Keratinocyte (primary cell): ENCODE results near the gene C7orf57. TPM values are rescaled to one million over a fixed set of nuclear protein-coding genes. Genes with fewer than 3 reads are reported as not detected.

Experiments used
- DNase-seq: peaks from one replicate; pipeline ENCODE4 v3.0.0-alpha.2; 2011; ENCODE audit warnings: low read depth, missing footprints, low spot score
- FAIRE-seq: peaks from 2 replicates; lab custom pipeline; 2011; peaks lifted over from hg19 to GRCh38; lab: Jason Lieb, UNC
- H2AFZ ChIP-seq: 2 replicates; pipeline ENCODE4 v1.6.0; 2012; ENCODE audit warnings: low read length, control low read depth, inconsistent platforms; ENCODE audit not compliant: control insufficient read depth
- H3K27ac ChIP-seq: 2 replicates; pipeline ENCODE4 v1.5.1; 2011; ENCODE audit warnings: low read length; ENCODE audit not compliant: control insufficient read depth, insufficient read depth
- H3K27me3 ChIP-seq: 3 replicates; pipeline ENCODE4 v1.6.0; 2011; ENCODE audit warnings: low read length; ENCODE audit not compliant: control insufficient read depth, insufficient read depth; ENCODE audit errors: extremely low read depth
- H3K36me3 ChIP-seq, 2 experiments: 2 replicates in 1 of 2; 3 replicates in 1 of 2; pipeline ENCODE4 v1.5.1; 2011; ENCODE audit warnings: low read length in 2 of 2, mild to moderate bottlenecking in 1 of 2; ENCODE audit not compliant: control insufficient read depth in 2 of 2, insufficient read depth in 2 of 2; ENCODE audit errors: extremely low read depth in 1 of 2
- H3K4me1 ChIP-seq: 3 replicates; pipeline ENCODE4 v1.5.1; 2011; ENCODE audit warnings: low read length; ENCODE audit not compliant: control insufficient read depth, insufficient read depth; ENCODE audit errors: extremely low read depth
- H3K4me2 ChIP-seq: 3 replicates; pipeline ENCODE4 v1.6.0; 2011; ENCODE audit warnings: low read depth, low read length; ENCODE audit not compliant: control insufficient read depth, insufficient read depth; ENCODE audit errors: extremely low read depth
- H3K4me3 ChIP-seq, 3 experiments: fragments of 200-600 bp in 1 of 3; sonication (generic) in 1 of 3; 2 replicates in 2 of 3; 3 replicates in 1 of 3; pipeline ENCODE4 v1.5.1; 2011 to 2016; ENCODE audit warnings: low read length in 3 of 3, mild to moderate bottlenecking in 3 of 3, control low read depth in 2 of 3, inconsistent platforms in 1 of 3, low read depth in 1 of 3, mixed read lengths in 1 of 3, mixed run types in 1 of 3, moderate library complexity in 1 of 3; ENCODE audit not compliant: control insufficient read depth in 2 of 3, insufficient read depth in 2 of 3; ENCODE audit errors: extremely low read depth in 1 of 3
- H3K79me2 ChIP-seq: 2 replicates; pipeline ENCODE4 v1.6.0; 2012; ENCODE audit warnings: low read length; ENCODE audit not compliant: control insufficient read depth, insufficient read depth
- H3K9ac ChIP-seq: 3 replicates; pipeline ENCODE4 v1.6.0; 2011; ENCODE audit warnings: low read length; ENCODE audit not compliant: control insufficient read depth, insufficient read depth; ENCODE audit errors: extremely low read depth
- H3K9me1 ChIP-seq: 3 replicates; pipeline ENCODE4 v1.6.0; 2011; ENCODE audit warnings: low read length; ENCODE audit not compliant: control insufficient read depth, insufficient read depth; ENCODE audit errors: extremely low read depth
- H3K9me3 ChIP-seq: 2 replicates; pipeline ENCODE4 v1.5.1; 2012; ENCODE audit warnings: low read depth, low read length; ENCODE audit not compliant: control insufficient read depth
- H4K20me1 ChIP-seq: 3 replicates; pipeline ENCODE4 v1.6.0; 2011; ENCODE audit warnings: low read length; ENCODE audit not compliant: control insufficient read depth, insufficient read depth; ENCODE audit errors: extremely low read depth
- CTCF ChIP-seq, 3 experiments: IDR thresholded peaks in 1 of 3; conservative IDR thresholded peaks in 1 of 3; optimal IDR thresholded peaks in 1 of 3; 2 replicates in 2 of 3; 3 replicates in 1 of 3; pipeline versions ENCODE3 to v1.5.1; 2011; ENCODE audit warnings: low read length in 3 of 3, mild to moderate bottlenecking in 3 of 3, moderate library complexity in 2 of 3, control low read depth in 1 of 3, inconsistent platforms in 1 of 3; ENCODE audit not compliant: insufficient read depth in 2 of 3; ENCODE audit errors: extremely low read depth in 1 of 3
- EZH2 ChIP-seq: IDR thresholded peaks from one replicate; pipeline ENCODE4 v1.6.1; 2012; ENCODE audit warnings: inconsistent platforms, mild to moderate bottlenecking, low read length, moderate library complexity
- dilution Hi-C: fragments of 300-500 bp; cut with MboI; formaldehyde crosslinking; loops from one replicate; pipeline ENCODE4 v1.7.0; 2020; ENCODE audit warnings: low sequenced_read_pairs; ENCODE audit not compliant: extremely low pct_ligation_motif_present
- polyA plus RNA-seq, 5 experiments: library from polyadenylated mRNA; depleted of rRNA in 3 of 5; stranded (reverse) in 3 of 5; stranded (forward) in 1 of 5; unstranded in 1 of 5; fragments of >200 nt; gene quantifications; 1 replicate in 1 of 5; 2 replicates in 3 of 5; 3 replicates in 1 of 5; pipeline versions ENCODE4 v1.2.1 to v1.2.3, GENCODE V29; 2011 to 2012; ENCODE audit warnings: missing spikeins in 2 of 5, low read depth in 1 of 5, low replicate concordance in 1 of 5

C7orf57 gene
- polyA plus RNA-seq, 1 donor (not counting 4 experiments of a cell fraction or from before 2014, with no cell fraction given) = 0.60 TPM

DNA sequence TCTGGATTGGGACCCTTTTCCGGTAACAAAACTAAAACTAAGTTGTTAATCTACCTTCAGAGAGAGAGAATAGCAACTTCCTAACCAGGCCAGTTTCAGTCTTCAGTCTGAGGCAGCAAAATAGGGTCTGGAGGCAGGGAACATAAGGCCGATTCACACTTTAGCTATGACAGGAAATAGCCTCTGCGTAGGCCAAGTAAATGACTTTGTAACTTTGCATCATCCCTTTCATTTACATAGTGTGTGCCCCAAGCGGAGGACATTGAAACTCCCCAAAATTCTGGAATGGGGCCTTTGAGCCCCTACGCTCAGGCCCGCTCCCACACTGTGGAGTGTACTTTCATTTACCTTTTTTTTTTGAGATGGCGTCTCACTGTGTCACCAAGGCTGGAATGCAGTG lies 52.0 kb downstream of the C7orf57 start:
- Histone ChIP-seq H3K36me3 (peaks cover 15 to 25% of the 10 kb centered on the region in 2 experiments), H3K9me1 (peaks cover 3% of the 10 kb centered on the region), H3K9ac (peak overlapping the region; percentile 73), H3K27ac (peak overlapping the region; percentile 97), H3K27me3 (no peaks in the 10 kb centered on the region), H4K20me1 (peaks cover 3% of the 10 kb centered on the region), H3K79me2 (peaks cover 31% of the 10 kb centered on the region), H3K9me3 (no peaks in the 10 kb centered on the region), H2AFZ (no peak overlapping the region), H3K4me3 (peak overlapping the region in 1 of 3 experiments; percentile 19), H3K4me1 (peaks cover 69% of the 10 kb centered on the region), H3K4me2 (peak overlapping the region; percentile 63)
- peak; percentile 36 for FAIRE-seq
- TF ChIP-seq EZH2 (no peak), CTCF (optimal IDR thresholded peaks at IDR 0.05 in 1 of 3, IDR thresholded peaks at IDR 0.05 in 1 of 3, conservative IDR thresholded peaks at IDR 0.05 in 1 of 3; ENCODE audit: extremely low read depth in 1 of 3, insufficient read depth in 2 of 3, low read length in 3 of 3) (no peak)
- dilution Hi-C loops = no loop called here
- DNase-seq = no peak

DNA sequence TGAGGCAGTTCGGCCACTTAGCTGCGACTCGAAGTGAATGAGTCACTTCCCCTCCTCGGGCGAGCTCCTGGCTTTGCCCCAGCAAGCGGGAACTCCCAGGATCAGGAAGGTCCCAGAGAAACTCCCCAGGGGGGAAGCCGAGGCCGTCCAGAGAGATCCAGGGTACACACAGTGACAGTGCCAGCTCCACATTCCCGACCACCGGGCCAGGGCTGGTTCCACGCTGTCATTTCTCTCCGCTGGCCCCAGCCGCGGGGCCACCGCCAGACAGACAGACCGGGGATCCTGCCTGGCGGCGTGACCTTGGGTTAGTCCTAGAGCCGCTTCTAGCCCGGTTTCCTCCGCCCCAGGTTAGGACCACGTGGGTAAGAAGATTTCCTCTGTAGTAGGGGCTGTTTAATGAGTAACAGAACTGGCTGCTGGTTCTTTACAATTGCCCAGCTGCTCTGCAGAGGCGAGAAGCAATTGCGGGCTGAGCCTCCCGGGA lies 53.3 kb downstream of the C7orf57 start:
- FAIRE-seq = peak; percentile 76
- no peak for DNase-seq

More for the DNA sequence above, 53.3 kb downstream of the C7orf57 start:
- TF ChIP-seq CTCF (optimal IDR thresholded peaks at IDR 0.05 in 1 of 3, IDR thresholded peaks at IDR 0.05 in 1 of 3, conservative IDR thresholded peaks at IDR 0.05 in 1 of 3; ENCODE audit: extremely low read depth in 1 of 3, insufficient read depth in 2 of 3, low read length in 3 of 3) = no peak
- TF ChIP-seq EZH2 = no peak
- H3K9ac ChIP-seq = peak overlapping the region; percentile 91
- peaks cover 3% of the 10 kb centered on the region for H3K9me1 ChIP-seq
- H2AFZ ChIP-seq = no peak overlapping the region
- H3K79me2 ChIP-seq = peaks cover 44% of the 10 kb centered on the region
- H3K36me3 ChIP-seq = peaks cover 20 to 33% of the 10 kb centered on the region in 2 experiments
- no peaks in the 10 kb centered on the region for H3K9me3 ChIP-seq
- peaks cover 3% of the 10 kb centered on the region for H4K20me1 ChIP-seq
- H3K4me1 ChIP-seq = peaks cover 69% of the 10 kb centered on the region
- H3K27me3 ChIP-seq = no peaks in the 10 kb centered on the region
- H3K27ac ChIP-seq = peak overlapping the region; percentile 97
- dilution Hi-C loops = no loop called here
- peak overlapping the region; percentile 86 for H3K4me2 ChIP-seq
- peak overlapping the region; percentile 78 to 99 (median 92) for H3K4me3 ChIP-seq
